NAMALWA (cell line): ENCODE data around the gene PAFAH1B2.
"Not testable (repeated sequence)": the region's sequence is repeated elsewhere in the genome, so short reads cannot be mapped to it uniquely, and the experiment has no call there.

ENCODE experiments used
- DNase-seq: peaks from one replicate; pipeline ENCODE4 v3.0.0-alpha.2; 2015; ENCODE audit warnings: low spot score

PAFAH1B2 gene

DNA sequence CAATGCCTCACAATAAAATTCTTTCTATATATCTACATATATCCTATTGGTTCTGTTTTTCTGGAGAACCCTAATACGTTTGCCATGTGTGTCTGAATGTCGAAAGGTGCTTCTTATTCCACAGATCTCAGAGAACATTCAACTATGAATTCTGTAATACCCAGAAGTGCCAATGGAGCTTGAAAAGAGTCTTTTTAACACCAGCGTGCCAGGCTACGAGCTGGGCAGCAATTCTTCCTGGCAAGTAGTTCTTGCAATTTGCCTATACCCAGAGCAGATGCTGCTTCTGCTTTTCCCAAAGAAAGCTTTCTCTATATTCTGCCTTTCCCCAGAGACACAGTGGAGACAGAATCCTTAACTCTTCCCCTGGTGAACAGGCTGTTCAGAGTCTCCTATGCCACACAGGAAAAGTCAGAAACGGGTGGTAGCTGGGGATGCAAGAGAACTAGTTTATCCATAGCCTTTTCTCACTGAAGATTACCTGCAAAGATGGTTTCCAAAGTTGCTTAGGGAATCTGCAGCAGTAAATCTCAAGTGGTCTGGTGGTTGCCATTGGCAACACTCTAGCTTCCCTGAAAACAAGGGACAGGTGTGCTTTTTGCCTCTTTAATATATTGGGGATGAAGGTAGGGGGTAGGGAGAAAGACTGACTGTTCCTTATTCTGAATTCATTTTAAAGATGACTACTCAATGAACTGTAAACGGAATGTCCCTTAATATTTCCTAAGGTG lies 16.8 kb upstream of the PAFAH1B2 start:
- DNase-seq: no peak

DNA sequence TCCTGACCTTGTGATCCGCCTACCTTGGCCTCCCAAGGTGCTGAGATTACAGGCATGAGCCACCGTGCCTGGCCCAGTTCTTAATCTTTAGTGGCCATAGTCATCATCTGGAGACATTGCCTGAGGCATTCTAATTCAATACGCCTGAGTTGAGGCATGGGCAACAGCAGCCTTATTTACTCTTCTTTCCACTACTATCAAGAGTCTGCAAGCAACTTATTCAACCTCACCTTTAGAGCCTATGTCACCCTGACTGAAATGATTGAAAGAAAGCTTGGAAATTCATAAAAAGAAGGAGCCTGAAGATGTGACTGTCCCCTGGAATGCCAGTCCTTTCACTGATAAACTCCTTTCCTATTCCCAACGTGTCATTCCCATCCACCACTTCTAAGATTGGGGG lies 15.8 kb upstream of the PAFAH1B2 start:
- no peak for DNase-seq

DNA sequence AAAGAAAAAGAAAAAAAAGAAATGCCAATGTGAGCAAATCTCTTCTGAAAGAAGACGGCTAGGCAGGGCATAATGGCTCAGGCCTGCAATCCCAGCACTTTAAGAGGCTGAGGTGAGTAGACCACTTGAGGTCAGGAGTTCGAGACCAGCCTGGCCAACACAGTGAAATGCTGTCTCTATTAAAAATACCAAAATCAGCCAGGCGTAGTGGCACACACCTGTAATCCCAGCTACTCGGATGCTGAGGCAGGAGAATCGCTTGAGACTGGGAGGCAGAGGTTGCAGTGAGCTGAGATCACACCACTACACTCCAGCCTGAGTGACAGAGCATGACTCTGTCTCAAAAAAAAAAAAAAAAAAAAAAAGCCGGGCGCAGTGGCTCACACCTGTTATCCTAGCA lies 13.7 kb upstream of the PAFAH1B2 start:
- DNase-seq: not testable (repeated sequence)

DNA sequence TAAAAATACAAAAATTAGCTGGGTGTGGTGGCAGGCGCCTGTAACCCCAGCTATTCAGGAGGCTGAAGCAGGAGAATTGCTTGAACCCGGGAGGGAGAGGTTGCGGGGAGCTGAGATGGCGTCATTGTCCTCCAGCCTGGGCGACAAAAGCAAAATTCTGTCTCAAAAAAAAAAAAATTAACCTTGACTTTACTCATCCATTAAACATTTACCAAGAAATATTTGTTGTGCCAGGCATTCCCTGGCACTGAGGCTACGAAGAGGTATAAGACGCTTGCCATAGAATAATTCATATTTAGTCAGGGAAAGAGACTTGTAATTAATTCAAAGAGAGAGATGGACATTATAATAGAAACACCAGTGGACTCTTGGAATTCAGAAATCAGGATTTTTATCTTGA lies 13.2 kb upstream of the PAFAH1B2 start:
- no peak for DNase-seq

DNA sequence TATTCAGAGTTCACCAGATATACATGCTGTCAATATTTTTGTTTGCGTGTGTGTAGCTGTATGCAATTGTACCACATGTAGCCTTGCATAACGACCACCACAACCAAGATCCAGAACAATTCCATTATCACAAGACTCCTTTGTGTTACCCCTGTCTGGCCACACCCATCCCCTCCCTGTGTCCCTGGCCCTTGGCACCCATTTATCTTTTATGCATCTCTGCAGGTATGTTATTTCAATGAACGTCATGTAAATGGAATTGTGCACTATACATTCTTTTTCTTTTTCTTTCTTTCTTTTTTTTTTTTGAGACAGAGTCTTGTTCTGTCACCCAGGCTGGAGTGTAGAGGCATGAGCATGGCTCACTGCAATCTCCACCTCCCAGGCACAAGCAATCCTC lies 9.7 kb upstream of the PAFAH1B2 start:
- DNase-seq: no peak

DNA sequence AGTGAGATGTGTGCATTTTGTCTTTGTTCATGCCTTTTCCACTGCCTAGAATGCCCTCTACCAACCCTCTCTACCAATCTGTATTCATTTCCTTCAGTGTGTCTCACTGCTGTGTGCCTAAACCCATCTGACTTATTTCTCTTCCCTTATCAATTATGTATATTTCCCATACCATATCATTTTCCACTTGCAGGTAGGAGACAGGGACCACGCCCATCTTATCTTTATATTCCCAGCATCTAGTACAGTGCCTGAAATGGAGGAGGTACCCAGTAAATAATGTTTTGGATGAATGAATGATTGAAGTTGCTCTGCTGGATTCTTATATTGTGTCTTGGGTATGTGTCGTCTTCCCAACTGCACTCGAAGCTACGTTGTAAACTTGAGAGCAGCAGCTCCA lies 9.1 kb upstream of the PAFAH1B2 start:
- not testable (repeated sequence) for DNase-seq

DNA sequence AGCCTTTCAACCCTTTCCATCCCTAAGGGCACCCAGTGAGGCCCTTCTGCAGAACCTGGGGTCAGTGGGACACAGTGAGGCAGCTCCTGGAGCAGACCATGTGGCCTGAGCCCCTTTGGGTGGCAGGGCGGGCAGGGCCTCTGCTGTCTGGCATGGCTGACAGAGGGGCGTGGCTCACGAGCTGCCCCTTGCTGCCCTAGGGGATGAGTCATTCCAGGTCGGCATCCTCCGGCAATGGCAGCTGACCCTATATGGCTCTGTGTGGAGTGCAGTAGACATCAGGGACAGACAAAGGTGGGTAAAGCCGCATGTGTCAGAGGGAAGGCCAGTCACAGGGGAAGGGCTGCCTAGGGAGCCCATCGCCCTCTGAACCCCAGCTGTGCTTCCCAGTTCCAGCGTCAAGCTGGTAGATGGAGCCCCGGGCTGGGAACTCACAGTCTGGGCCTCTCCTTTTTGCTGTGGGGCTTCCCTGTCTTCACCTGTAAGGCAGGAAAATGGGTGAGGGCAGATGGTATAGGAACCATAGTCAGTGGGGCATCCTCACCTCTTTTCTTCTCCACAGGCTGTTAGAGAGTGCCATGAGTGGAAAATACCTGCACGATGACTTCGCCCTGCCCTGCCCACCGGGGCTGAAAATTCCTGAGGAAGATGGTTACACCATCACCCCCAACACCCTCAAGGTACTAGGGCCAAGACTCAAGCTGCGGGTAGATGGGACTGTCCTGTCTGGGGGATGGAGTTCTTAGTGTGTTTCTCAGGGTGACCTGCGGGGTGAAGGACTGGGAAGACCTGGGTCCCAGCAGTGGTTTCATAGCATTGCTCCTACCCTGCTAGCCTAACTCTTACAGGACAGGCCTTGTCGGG lies 6.6 kb upstream of the PAFAH1B2 start:
- not testable (repeated sequence) for DNase-seq

DNA sequence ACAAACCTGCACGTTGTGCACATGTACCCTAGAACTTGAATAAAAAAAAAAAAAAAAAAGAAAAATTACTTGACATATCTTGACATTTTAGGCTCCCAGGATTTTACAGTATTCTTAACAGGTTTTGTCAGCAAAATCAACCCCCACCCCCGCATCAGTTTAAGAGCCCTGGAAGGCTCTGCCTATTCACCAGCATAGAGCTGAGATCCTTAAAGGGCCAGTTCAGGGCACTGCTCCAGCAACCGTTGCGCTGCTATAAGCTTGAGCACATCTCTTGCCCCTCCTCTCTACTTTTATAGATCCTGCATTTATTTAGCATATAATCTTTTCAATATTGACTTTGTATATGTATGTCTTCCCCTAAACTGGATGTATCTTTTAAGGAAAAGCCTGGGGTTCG lies 697 bp upstream of the PAFAH1B2 start:
- DNase-seq: peak; percentile 61

DNA sequence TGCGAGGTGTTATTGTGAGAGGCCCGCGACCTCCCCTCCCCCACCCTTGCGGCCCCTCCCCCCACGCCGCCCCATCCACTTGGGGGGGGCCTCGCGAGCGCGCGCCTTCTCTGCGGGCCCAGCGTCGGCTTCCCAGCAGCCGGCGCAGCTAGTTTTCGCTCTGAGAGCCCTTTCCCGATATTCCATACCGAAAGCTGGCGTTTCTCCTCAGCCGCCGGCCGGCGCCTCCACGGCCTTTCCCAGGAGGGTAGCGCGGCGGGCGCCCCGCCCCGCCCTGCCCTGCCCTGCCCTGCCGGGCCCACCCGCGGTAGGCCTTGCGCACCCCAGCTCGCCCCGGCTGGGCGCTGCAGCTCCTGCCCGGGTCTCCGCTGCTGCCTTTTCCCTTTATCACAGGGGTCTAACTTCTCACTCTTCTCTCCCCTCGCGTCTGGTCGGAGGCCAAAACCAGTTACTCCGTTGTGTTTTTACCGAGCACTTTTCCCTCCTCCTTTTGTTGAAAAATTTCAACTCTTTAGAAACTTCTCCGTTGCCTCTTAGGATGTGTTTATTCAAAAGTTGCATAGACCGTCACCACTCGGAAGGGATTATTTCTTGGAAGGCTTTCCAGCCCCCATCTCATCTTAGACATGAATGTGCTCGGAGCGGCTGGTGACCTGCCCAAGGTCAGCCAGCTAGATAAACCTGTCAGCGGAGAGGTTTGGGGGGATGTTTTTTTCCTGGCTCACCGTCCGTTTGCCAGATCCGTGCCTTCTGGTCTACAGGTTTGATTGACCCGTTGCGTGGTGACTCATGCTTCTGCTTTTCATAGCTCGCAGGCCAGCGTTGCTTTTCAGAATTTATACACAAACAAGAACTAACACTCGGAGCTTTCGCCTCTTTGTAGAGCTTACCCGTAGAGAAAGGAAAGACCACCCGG lies 648 bp downstream of the PAFAH1B2 start:
- peak; percentile 70 for DNase-seq

DNA sequence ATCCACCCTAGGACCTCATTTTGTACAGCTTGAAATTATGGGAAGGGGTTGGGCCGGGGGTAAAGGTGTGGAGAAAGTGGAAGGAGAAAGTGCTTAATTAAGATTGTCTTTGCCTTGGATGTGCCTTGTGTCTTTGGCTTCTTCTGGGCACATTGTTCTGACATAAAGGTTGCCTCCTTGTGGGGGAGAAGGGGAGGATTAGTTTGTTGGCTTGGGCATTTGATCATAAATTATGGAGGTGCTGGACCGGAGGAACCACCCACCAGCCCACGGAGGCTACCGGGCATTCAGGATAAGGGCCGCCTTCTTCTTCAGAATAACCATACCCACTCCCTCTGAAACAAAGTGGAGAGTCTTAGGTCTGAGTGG lies 1.3 kb downstream of the PAFAH1B2 start:
- peak; percentile 69 for DNase-seq

DNA sequence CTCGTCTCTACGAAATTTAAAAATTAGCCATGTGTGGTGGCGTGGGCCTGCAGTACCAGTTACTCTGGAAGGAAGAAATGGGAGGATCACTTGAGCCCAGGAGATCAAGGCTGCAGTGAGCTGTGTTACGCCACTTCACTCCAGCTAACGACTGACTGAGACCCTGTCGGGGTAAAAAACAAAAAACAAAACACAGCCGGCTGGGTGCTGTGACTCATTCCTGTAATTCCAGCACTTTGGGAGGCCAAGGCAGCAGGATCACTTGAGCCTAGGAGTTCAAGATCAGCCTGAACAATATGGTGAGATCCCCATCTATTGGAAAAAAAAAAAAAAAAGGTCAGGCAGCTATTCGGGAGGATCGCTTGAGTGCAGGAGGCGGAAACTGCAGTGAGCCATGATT lies 2.4 kb downstream of the PAFAH1B2 start:
- no peak for DNase-seq

DNA sequence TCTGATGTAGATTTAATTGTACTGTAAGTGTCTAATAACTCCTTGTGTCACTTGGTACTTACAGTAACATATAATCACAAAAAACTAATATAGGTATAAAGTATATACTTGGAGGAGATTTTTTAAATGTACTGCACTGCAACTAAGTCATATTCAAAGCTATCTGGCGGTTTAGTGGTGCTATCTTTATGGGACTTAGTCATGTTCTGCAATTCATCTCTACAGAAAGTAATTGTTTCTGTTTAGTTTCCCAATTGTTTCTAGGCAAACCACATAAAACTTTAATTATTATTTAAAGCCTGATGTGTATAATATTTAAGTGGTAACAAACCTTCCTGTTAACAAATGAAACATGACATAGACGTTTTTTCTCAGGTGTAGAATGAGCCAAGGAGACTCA lies 8.0 kb downstream of the PAFAH1B2 start:
- no peak for DNase-seq

DNA sequence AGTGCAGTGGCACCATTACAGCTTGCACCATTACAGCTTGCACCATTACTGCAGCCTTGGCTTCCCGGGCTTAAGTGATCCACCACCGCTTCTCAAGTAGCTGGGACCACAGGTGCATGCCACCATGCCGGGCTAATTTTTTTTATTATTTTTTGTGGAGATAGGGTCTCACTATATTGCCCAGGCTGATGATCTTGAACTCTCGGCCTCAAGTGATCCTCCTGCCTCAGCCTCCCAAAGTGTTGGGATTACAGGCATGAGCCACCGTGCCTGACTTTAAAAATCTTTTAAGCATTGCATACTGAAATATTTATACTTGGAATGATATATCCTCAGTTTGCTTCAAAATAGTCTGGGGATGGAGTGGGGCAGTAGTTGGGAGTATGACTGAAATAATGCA lies 10.4 kb downstream of the PAFAH1B2 start:
- DNase-seq: no peak

DNA sequence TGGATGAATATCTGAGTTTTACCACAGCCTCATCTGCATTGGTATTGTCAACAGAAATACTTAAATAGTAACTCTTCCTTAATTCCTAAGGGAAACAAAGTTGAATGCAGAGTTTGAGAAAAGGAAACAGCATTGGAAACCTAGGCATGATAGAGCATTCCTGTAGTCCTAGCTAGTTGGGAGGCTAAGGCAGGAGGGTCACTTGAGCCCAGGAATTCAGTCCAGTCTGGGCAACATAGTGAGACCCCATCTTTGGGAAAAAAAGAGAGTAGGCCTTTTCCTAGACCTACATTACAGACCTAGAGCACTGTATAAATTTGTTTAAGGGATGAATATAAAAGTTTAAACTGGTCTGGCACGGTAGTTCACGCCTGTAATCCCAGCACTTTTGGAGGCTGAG lies 13.4 kb downstream of the PAFAH1B2 start:
- DNase-seq: no peak

DNA sequence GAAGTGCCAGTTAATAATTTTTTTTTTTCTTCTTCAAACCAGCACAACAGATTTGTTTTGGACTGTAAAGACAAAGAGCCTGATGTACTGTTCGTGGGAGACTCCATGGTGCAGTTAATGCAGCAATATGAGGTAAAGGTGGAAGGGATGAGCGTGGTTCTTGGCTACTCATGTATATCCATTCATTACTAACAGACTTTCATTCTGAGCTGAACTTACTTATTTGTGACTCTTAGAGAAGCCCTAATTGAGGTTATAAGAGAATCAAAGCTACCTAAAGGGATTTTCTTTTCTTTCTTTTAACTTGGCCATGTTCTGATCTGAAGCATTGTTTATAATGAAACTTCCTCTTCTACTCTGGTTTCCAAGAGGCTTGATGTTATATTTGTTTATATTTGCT lies 15.8 kb downstream of the PAFAH1B2 start:
- DNase-seq: no peak

DNA sequence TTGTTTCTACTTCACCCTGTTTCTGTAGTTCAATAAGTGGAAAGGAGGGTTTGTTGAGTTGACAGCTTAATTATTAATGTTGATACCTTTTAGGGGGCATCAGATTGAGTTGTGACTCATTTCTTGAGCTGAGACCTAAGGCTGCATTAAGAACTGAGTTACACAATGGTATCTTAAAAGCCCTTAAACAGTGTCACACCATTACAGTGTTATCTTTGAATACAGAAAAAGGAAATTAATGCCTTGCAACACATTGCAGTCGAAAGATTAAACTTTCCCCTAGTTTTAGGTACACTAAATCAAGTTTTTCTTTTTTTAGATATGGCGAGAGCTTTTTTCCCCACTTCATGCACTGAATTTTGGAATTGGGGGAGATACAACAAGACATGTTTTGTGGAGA lies 16.7 kb downstream of the PAFAH1B2 start:
- no peak for DNase-seq

DNA sequence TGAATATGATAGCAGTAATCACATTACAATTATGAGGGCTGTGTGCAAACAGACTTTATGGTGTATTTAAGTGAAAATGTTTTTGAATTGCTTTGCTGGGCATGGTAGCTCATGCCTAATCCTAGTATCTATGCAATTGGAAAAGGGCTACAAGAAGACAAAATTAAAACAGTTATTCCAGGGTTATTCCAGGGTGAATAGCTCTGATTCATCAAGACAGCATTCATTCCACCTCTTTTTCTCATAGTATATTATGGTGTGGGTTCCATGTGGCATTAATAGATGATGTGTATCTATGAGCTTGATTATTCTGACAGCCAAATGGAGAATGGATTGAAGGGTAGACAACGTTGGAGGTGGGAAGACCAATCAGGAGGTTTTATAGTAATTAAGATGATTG lies 22.4 kb downstream of the PAFAH1B2 start:
- no peak for DNase-seq

DNA sequence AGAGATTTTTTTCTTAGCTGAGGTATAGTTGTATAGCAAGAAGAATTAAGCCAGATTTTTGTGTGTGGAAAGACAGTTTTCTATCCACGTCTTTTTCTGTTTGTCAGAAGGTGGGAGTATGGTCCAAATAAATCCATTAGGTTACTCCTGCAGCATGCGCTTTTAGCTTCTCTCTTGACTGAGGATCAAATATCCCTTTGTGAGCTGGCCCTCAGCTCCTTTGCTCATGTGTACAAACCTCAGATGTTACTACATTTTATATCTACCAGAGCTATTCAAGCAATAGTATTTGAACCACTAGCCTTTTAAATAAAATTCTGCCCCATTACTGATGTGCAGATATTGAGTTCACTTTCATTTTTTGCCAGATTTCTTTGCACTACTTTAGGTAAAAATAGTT lies 25.6 kb downstream of the PAFAH1B2 start:
- no peak for DNase-seq

DNA sequence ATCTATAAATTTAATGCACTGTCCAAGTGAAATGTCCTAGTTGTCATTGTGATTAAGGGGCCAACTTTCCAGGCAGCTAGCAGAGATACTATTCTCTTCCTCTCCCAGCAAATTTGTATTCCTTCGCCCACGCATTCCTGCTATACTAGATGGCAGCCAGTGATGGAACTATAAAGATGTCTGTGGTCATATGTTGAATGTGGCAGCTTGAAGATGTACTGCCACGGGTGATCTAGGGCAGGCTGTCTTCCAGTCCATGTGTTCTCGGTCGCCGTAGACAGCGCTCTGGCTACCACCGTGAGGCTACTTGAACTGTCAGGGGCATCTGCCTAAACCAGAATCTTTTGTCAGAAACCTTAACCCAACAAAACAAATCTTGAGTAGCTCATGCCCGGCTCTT lies 26.1 kb downstream of the PAFAH1B2 start:
- no peak for DNase-seq

DNA sequence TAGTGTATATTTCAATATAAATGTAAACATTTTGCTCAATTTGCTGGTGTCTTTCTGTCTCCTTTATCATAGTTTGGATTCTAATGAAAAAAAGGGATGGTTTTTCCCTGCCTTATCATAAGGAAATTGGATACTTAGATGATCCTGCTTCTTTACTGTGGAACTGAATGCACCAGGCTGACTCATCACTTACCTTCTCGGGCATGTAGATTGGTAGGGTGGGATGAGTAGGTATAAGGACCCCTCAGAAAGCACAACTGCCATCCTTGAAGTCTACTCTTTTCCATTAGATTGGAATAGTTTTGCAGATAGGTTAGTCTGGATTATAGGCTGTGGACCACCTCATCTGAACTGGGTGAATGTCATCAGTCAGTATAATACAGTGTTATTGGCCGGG lies 26.9 kb downstream of the PAFAH1B2 start:
- no peak for DNase-seq

DNA sequence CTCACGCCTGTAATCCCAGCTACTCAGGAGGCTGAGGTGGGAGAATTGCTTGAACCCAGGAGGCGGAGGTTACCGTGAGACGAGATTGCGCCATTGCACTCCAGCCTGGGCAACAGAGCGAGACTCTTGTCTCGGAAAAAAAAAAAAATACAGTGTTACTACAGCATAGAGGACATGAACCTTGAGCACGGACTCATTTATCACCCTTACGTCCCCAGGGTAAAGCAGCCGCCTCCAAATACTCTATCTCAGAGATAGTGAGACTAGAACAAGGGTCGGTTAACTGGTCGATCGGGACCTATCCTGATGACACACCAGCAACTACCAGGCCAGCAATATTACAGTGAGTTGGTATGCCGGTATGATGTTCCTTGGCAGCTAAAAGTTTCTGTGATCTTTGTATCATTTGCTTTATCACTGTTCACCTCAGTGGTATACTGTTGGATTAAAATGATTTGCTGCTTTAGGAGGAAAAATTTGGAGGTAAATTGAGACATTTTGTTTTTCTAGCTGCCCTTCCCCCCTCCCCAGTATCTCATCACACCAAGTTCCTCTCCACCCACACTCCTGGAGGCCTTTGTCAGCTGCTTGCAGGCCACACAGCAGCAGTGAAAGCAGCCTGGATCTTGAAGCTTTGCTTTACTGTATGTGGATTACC lies 27.4 kb downstream of the PAFAH1B2 start:
- DNase-seq: no peak
